K562 (cell line): ENCODE results near the gene HES6. TPM values are rescaled to one million over a fixed set of nuclear protein-coding genes. Genes with fewer than 3 reads are reported as not detected.
A peak's percentile ranks its signal among the peaks of the same experiment; 100 is the strongest.

Experiments
- CCAR2 ChIP-seq: fragments of 200-400 bp; formaldehyde crosslinking; IDR thresholded peaks from 2 replicates; pipeline ENCODE4 v1.6.1; 2017; ENCODE audit warnings: mild to moderate bottlenecking, low read depth, low read length
- CSDE1 ChIP-seq, 2 experiments: fragments of 450-650 bp; IDR thresholded peaks; 2 replicates each; pipeline ENCODE4 v1.6.1; 2016; ENCODE audit warnings: mild to moderate bottlenecking in 1 of 2
- HDAC6 ChIP-seq: IDR thresholded peaks from 2 replicates; pipeline ENCODE4 v1.6.1; 2012; ENCODE audit warnings: low read depth, mild to moderate bottlenecking, control low read depth, inconsistent platforms, low read length, moderate library complexity
- LCOR ChIP-seq: sonication (generic); formaldehyde crosslinking; IDR thresholded peaks from 2 replicates; pipeline ENCODE4 v1.8.0; 2022; ENCODE audit warnings: mild to moderate bottlenecking, missing genetic modification reagents
- NFIC ChIP-seq: fragments of 450-650 bp; IDR thresholded peaks from 2 replicates; pipeline ENCODE4 v1.6.1; 2017; ENCODE audit warnings: mild to moderate bottlenecking, inconsistent platforms
- PCBP1 ChIP-seq: fragments of 200-400 bp; formaldehyde crosslinking; IDR thresholded peaks from 2 replicates; pipeline ENCODE4 v1.6.1; 2018; ENCODE audit warnings: mild to moderate bottlenecking, low read depth, low read length; ENCODE audit not compliant: poor library complexity, severe bottlenecking
- SMC3 ChIP-seq: conservative IDR thresholded peaks from 2 replicates; pipeline ENCODE4 v1.6.1; 2011; ENCODE audit warnings: low read depth, low read length, improper control_type of control experiment; ENCODE audit not compliant: insufficient read depth
- SREBF2 ChIP-seq: sonication (generic); formaldehyde crosslinking; IDR thresholded peaks from 2 replicates; pipeline ENCODE4 v1.4.0; 2020; ENCODE audit warnings: mild to moderate bottlenecking, missing genetic modification reagents
- SRF ChIP-seq, 2 experiments: fragments of 250-450, 450-650 bp in 1 of 2; sonication (Bioruptor Pico) in 1 of 2; sonication (generic) in 1 of 2; formaldehyde crosslinking; IDR thresholded peaks; 2 replicates each; pipeline versions ENCODE4 v1.5.0 to v1.5.1; 2020 to 2022; ENCODE audit warnings: mild to moderate bottlenecking in 1 of 2, missing genetic modification reagents in 1 of 2
- ZBTB5 ChIP-seq: fragments of 450-650 bp; IDR thresholded peaks from 2 replicates; pipeline ENCODE4 v1.6.1; 2017; ENCODE audit warnings: antibody characterized with exemption
- ZNF232 ChIP-seq: sonication (generic); formaldehyde crosslinking; IDR thresholded peaks from 2 replicates; pipeline ENCODE4 v1.8.0; 2022; ENCODE audit warnings: mild to moderate bottlenecking, missing genetic modification reagents
- ZNF717 ChIP-seq: fragments of 250-450 bp; sonication (Bioruptor Pico); IDR thresholded peaks from 2 replicates; pipeline ENCODE4 v1.5.0; 2021
- polyA plus RNA-seq, 8 experiments: library from polyadenylated mRNA; depleted of rRNA in 4 of 8; stranded (reverse) in 5 of 8; unstranded in 3 of 8; fragments of >200 nt; fragmentation: Nextera tagmentation in 2 of 8; fragmentation: Illumina TruSeq in 1 of 8; extraction: Ambion mirVana in 2 of 8; extraction: Trizol in 1 of 8; gene quantifications; 2 replicates each; pipeline versions ENCODE4 v1.2.1 to v1.2.3, GENCODE V29; 2011 to 2014; ENCODE audit warnings: inconsistent platforms in 1 of 8, missing spikeins in 1 of 8
- total RNA-seq, 7 experiments: library from RNA; depleted of rRNA in 6 of 7; stranded (reverse); fragments of >200 nt in 6 of 7; fragmentation: Illumina TruSeq in 2 of 7; extraction: Trizol in 2 of 7; gene quantifications; 2 replicates each; pipeline versions ENCODE4 v1.2.1 to v1.2.3, GENCODE V29; 2011 to 2021; ENCODE audit warnings: low replicate concordance in 1 of 7
- TF ChIP-seq, protein P1 (sequence below): sonication (generic); formaldehyde crosslinking; IDR thresholded peaks from 2 replicates; pipeline ENCODE4 v1.8.1; 2023; ENCODE audit warnings: missing genetic modification reagents, mild to moderate bottlenecking, borderline replicate concordance
- TF ChIP-seq, protein P2 (sequence below): fragments of 150-350 bp; IDR thresholded peaks from 2 replicates; pipeline ENCODE4 v1.6.1; 2014; ENCODE audit warnings: low read depth, mild to moderate bottlenecking, low read length, borderline replicate concordance

The HES6 gene
- total and polyA plus RNA-seq, 9 of the 15 experiments (the other 6 are each of a cell fraction or from before 2014, with no cell fraction given), result 6.2 to 133 (median 29.2) TPM

GRCh38 chr2:238238766-238239542 is 884 bp downstream of the HES6 start (continued):
- peak; percentile 98 for TF ChIP-seq ZNF232
- no peak for TF ChIP-seq CCAR2
- TF ChIP-seq SMC3, result no peak
- peak; percentile 89; the same call in 1 of the 2 replicates for TF ChIP-seq SREBF2 (CRISPR knock-in tag)
- no peak for TF ChIP-seq ZNF717 (CRISPR knock-in tag)
- no peak for TF ChIP-seq HDAC6
- TF ChIP-seq NFIC, result no peak
- peak; percentile 82 for TF ChIP-seq LCOR (CRISPR knock-in tag)
- no peak for TF ChIP-seq PCBP1
- no peak for TF ChIP-seq CSDE1 (IDR thresholded peaks at IDR 0.05)
- TF ChIP-seq, protein P1, sequence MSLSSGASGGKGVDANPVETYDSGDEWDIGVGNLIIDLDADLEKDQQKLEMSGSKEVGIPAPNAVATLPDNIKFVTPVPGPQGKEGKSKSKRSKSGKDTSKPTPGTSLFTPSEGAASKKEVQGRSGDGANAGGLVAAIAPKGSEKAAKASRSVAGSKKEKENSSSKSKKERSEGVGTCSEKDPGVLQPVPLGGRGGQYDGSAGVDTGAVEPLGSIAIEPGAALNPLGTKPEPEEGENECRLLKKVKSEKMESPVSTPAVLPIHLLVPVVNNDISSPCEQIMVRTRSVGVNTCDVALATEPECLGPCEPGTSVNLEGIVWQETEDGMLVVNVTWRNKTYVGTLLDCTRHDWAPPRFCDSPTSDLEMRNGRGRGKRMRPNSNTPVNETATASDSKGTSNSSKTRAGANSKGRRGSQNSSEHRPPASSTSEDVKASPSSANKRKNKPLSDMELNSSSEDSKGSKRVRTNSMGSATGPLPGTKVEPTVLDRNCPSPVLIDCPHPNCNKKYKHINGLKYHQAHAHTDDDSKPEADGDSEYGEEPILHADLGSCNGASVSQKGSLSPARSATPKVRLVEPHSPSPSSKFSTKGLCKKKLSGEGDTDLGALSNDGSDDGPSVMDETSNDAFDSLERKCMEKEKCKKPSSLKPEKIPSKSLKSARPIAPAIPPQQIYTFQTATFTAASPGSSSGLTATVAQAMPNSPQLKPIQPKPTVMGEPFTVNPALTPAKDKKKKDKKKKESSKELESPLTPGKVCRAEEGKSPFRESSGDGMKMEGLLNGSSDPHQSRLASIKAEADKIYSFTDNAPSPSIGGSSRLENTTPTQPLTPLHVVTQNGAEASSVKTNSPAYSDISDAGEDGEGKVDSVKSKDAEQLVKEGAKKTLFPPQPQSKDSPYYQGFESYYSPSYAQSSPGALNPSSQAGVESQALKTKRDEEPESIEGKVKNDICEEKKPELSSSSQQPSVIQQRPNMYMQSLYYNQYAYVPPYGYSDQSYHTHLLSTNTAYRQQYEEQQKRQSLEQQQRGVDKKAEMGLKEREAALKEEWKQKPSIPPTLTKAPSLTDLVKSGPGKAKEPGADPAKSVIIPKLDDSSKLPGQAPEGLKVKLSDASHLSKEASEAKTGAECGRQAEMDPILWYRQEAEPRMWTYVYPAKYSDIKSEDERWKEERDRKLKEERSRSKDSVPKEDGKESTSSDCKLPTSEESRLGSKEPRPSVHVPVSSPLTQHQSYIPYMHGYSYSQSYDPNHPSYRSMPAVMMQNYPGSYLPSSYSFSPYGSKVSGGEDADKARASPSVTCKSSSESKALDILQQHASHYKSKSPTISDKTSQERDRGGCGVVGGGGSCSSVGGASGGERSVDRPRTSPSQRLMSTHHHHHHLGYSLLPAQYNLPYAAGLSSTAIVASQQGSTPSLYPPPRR (CRISPR knock-in tag), result no peak
- no peak for TF ChIP-seq SRF (CRISPR knock-in tag; IDR thresholded peaks at IDR 0.05)
- TF ChIP-seq ZBTB5, result no peak
- TF ChIP-seq, protein P2, sequence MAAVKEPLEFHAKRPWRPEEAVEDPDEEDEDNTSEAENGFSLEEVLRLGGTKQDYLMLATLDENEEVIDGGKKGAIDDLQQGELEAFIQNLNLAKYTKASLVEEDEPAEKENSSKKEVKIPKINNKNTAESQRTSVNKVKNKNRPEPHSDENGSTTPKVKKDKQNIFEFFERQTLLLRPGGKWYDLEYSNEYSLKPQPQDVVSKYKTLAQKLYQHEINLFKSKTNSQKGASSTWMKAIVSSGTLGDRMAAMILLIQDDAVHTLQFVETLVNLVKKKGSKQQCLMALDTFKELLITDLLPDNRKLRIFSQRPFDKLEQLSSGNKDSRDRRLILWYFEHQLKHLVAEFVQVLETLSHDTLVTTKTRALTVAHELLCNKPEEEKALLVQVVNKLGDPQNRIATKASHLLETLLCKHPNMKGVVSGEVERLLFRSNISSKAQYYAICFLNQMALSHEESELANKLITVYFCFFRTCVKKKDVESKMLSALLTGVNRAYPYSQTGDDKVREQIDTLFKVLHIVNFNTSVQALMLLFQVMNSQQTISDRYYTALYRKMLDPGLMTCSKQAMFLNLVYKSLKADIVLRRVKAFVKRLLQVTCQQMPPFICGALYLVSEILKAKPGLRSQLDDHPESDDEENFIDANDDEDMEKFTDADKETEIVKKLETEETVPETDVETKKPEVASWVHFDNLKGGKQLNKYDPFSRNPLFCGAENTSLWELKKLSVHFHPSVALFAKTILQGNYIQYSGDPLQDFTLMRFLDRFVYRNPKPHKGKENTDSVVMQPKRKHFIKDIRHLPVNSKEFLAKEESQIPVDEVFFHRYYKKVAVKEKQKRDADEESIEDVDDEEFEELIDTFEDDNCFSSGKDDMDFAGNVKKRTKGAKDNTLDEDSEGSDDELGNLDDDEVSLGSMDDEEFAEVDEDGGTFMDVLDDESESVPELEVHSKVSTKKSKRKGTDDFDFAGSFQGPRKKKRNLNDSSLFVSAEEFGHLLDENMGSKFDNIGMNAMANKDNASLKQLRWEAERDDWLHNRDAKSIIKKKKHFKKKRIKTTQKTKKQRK, result no peak
